Stimulated activated naive B cell treated with anti-CD40 and anti-IgM and Interleukin-4, amounts not matched to agents 10 μg/mL and 1 μg/mL and 100 μg/mL, for 72 hours (primary cell): ENCODE data around the gene UEVLD.
"Not testable (repeated sequence)": the region's sequence is repeated elsewhere in the genome, so short reads cannot be mapped to it uniquely, and the experiment has no call there.

Experiments used
- ATAC-seq, 2 donors: fragments of 150-1000 bp; cut with Tn5 transposase; replicated peaks; 2 replicates each; pipeline ENCODE4 v1.10.0; 2021; ENCODE audit warnings: moderate library complexity in 1 of 2
- DNase-seq: peaks from one replicate; pipeline ENCODE4 v3.0.0; 2021
- H3K27ac Mint-ChIP-seq: one replicate; pipeline ENCODE4 v1.8.0; 2022; ENCODE audit warnings: mild to moderate bottlenecking, mixed read lengths
- H3K27me3 Mint-ChIP-seq, 2 donors: one replicate each; pipeline ENCODE4 v1.8.0; 2022; ENCODE audit warnings: mixed read lengths in 2 of 2
- H3K36me3 Mint-ChIP-seq, 2 donors: one replicate each; pipeline ENCODE4 v1.8.0; 2022; ENCODE audit warnings: mixed read lengths in 2 of 2, mild to moderate bottlenecking in 1 of 2
- H3K4me1 Mint-ChIP-seq, 2 donors: one replicate each; pipeline ENCODE4 v1.8.0; 2022; ENCODE audit warnings: mixed read lengths in 2 of 2, mild to moderate bottlenecking in 1 of 2
- H3K4me3 Mint-ChIP-seq, 2 donors: one replicate each; pipeline ENCODE4 v1.8.0; 2022; ENCODE audit warnings: mild to moderate bottlenecking in 2 of 2, mixed read lengths in 2 of 2, moderate library complexity in 1 of 2
- H3K9me3 Mint-ChIP-seq, 2 donors: one replicate each; pipeline ENCODE4 v1.8.0; 2022; ENCODE audit warnings: mixed read lengths in 2 of 2, mild to moderate bottlenecking in 1 of 2

The UEVLD gene

GRCh38 chr11:18608376-18608775, 19.8 kb upstream of the UEVLD start:
- Mint-ChIP-seq H3K9me3 (no peaks in the 10 kb centered on the region), H3K4me3 (no peak overlapping the region), H3K36me3 (peaks cover 23 to 24% of the 10 kb centered on the region in 2 donors), H3K27ac (no peak overlapping the region), H3K27me3 (no peaks in the 10 kb centered on the region), H3K4me1 (peaks cover 0 to 2% of the 10 kb centered on the region in 2 donors)
- no peak for DNase-seq
- no peak for ATAC-seq

- Mint-ChIP-seq H3K4me1 (peaks cover 0 to 1% of the 10 kb centered on the region in 2 donors), H3K9me3 (no peaks in the 10 kb centered on the region), H3K4me3 (no peak overlapping the region), H3K27me3 (no peaks in the 10 kb centered on the region), H3K27ac (no peak overlapping the region), H3K36me3 (peaks cover 15 to 21% of the 10 kb centered on the region in 2 donors)
- DNase-seq (no peak), ATAC-seq (no peak)
Measured at GRCh38 chr11:18600915-18601569, 12.5 kb upstream of the UEVLD start.

GRCh38 chr11:18599739-18600230, 11.3 kb upstream of the UEVLD start, which contains the start of gene MISFA:
Gene MISFA, plus strand, starts transcription at chr11:18599789. Its CDS starts 140 bp downstream, at chr11:18599929.
- no peak for ATAC-seq
- H3K4me3 Mint-ChIP-seq: no peak within 1 kb of the TSS
- H3K9me3 Mint-ChIP-seq: no peaks in the 10 kb centered on the region
- H3K27ac Mint-ChIP-seq: no peak within 1 kb of the TSS
- DNase-seq: no peak
- no peaks in the 10 kb centered on the region for H3K27me3 Mint-ChIP-seq
- H3K4me1 Mint-ChIP-seq: no peaks in the 10 kb centered on the region
- H3K36me3 Mint-ChIP-seq: peaks cover 9 to 26% of the 10 kb centered on the region in 2 donors

- no peak for ATAC-seq
- Mint-ChIP-seq H3K4me1 (peaks cover 2 to 5% of the 10 kb centered on the region in 2 donors), H3K4me3 (no peak overlapping the region), H3K36me3 (peaks cover 6 to 24% of the 10 kb centered on the region in 2 donors), H3K27me3 (no peaks in the 10 kb centered on the region), H3K9me3 (no peaks in the 10 kb centered on the region), H3K27ac (no peak overlapping the region)
- no peak for DNase-seq
Measured at GRCh38 chr11:18594999-18595749, 6.6 kb upstream of the UEVLD start.

GRCh38 chr11:18594088-18594487, 5.6 kb upstream of the UEVLD start:
- not testable (repeated sequence) for DNase-seq, H3K4me1 Mint-ChIP-seq, ATAC-seq, H3K9me3 Mint-ChIP-seq, H3K27me3 Mint-ChIP-seq, H3K27ac Mint-ChIP-seq, H3K4me3 Mint-ChIP-seq
- H3K36me3 Mint-ChIP-seq: peaks cover 6 to 24% of the 10 kb centered on the region in 2 donors

GRCh38 chr11:18590571-18590970, 2.0 kb upstream of the UEVLD start:
- ATAC-seq: no peak
- DNase-seq: no peak
- no peak overlapping the region for H3K27ac Mint-ChIP-seq
- no peaks in the 10 kb centered on the region for H3K27me3 Mint-ChIP-seq
- peaks cover 0 to 6% of the 10 kb centered on the region in 2 donors for H3K36me3 Mint-ChIP-seq
- no peak overlapping the region for H3K4me3 Mint-ChIP-seq
- H3K9me3 Mint-ChIP-seq: no peaks in the 10 kb centered on the region
- H3K4me1 Mint-ChIP-seq: peaks cover 4 to 5% of the 10 kb centered on the region in 2 donors

GRCh38 chr11:18581825-18582224, 6.7 kb downstream of the UEVLD start:
- Mint-ChIP-seq H3K36me3 (peaks cover 20 to 23% of the 10 kb centered on the region in 2 donors), H3K9me3 (no peaks in the 10 kb centered on the region), H3K4me3 (no peak overlapping the region), H3K4me1 (peaks cover 0 to 6% of the 10 kb centered on the region in 2 donors), H3K27me3 (no peaks in the 10 kb centered on the region), H3K27ac (no peak overlapping the region)
- DNase-seq (no peak), ATAC-seq (no peak)

- Mint-ChIP-seq H3K9me3 (no peaks in the 10 kb centered on the region), H3K4me3 (no peak overlapping the region), H3K36me3 (peaks cover 26 to 30% of the 10 kb centered on the region in 2 donors), H3K4me1 (peaks cover 0 to 6% of the 10 kb centered on the region in 2 donors), H3K27me3 (no peaks in the 10 kb centered on the region), H3K27ac (no peak overlapping the region)
- DNase-seq: no peak
- no peak for ATAC-seq
Measured at GRCh38 chr11:18580113-18580766, 8.3 kb downstream of the UEVLD start.

GRCh38 chr11:18578975-18579598, 9.4 kb downstream of the UEVLD start:
- H3K27ac Mint-ChIP-seq: no peak overlapping the region
- no peak for DNase-seq
- no peak overlapping the region for H3K4me3 Mint-ChIP-seq
- ATAC-seq: no peak
- H3K9me3 Mint-ChIP-seq: no peaks in the 10 kb centered on the region
- peaks cover 0 to 6% of the 10 kb centered on the region in 2 donors for H3K4me1 Mint-ChIP-seq
- peaks cover 26 to 33% of the 10 kb centered on the region in 2 donors for H3K36me3 Mint-ChIP-seq
- no peaks in the 10 kb centered on the region for H3K27me3 Mint-ChIP-seq

- H3K4me1 Mint-ChIP-seq: peaks cover 2 to 6% of the 10 kb centered on the region in 2 donors
- H3K9me3 Mint-ChIP-seq: no peaks in the 10 kb centered on the region
- ATAC-seq (no peak), DNase-seq (no peak)
- peaks cover 32 to 47% of the 10 kb centered on the region in 2 donors for H3K36me3 Mint-ChIP-seq
- H3K27ac Mint-ChIP-seq: no peak overlapping the region
- no peaks in the 10 kb centered on the region for H3K27me3 Mint-ChIP-seq
- no peak overlapping the region for H3K4me3 Mint-ChIP-seq
Measured at GRCh38 chr11:18575361-18575760, 13.2 kb downstream of the UEVLD start.

- Mint-ChIP-seq H3K4me1 (no peaks in the 10 kb centered on the region), H3K27me3 (no peaks in the 10 kb centered on the region), H3K9me3 (no peaks in the 10 kb centered on the region), H3K36me3 (peaks cover 12 to 20% of the 10 kb centered on the region in 2 donors), H3K4me3 (no peak overlapping the region), H3K27ac (no peak overlapping the region)
- ATAC-seq (no peak), DNase-seq (no peak)
Measured at GRCh38 chr11:18567081-18567480, 21.5 kb downstream of the UEVLD start.

- no peak overlapping the region for H3K4me3 Mint-ChIP-seq
- no peak overlapping the region for H3K27ac Mint-ChIP-seq
- no peaks in the 10 kb centered on the region for H3K27me3 Mint-ChIP-seq
- no peaks in the 10 kb centered on the region for H3K4me1 Mint-ChIP-seq
- no peaks in the 10 kb centered on the region for H3K9me3 Mint-ChIP-seq
- H3K36me3 Mint-ChIP-seq: peaks cover 11 to 19% of the 10 kb centered on the region in 2 donors
- DNase-seq: no peak
- no peak for ATAC-seq
Measured at GRCh38 chr11:18566406-18566805, 22.1 kb downstream of the UEVLD start.

- Mint-ChIP-seq H3K4me1 (no peaks in the 10 kb centered on the region), H3K4me3 (no peak overlapping the region), H3K27me3 (no peaks in the 10 kb centered on the region), H3K9me3 (no peaks in the 10 kb centered on the region), H3K27ac (no peak overlapping the region), H3K36me3 (peaks cover 14 to 28% of the 10 kb centered on the region in 2 donors)
- DNase-seq (no peak), ATAC-seq (no peak)
Measured at GRCh38 chr11:18564149-18564548, 24.4 kb downstream of the UEVLD start.

- DNase-seq: no peak
- H3K4me3 Mint-ChIP-seq: no peak overlapping the region
- no peak overlapping the region for H3K27ac Mint-ChIP-seq
- no peaks in the 10 kb centered on the region for H3K27me3 Mint-ChIP-seq
- peaks cover 15 to 30% of the 10 kb centered on the region in 2 donors for H3K36me3 Mint-ChIP-seq
- ATAC-seq: no peak
- no peaks in the 10 kb centered on the region for H3K4me1 Mint-ChIP-seq
- H3K9me3 Mint-ChIP-seq: no peaks in the 10 kb centered on the region
Measured at GRCh38 chr11:18563090-18563730, 25.3 kb downstream of the UEVLD start.
